Vagina (tissue), 2 donors: Measurements from ENCODE around the gene HMBS.

Experiments used
- CTCF ChIP-seq, 3 experiments: fragments of 450-650 bp in 2 of 3; fragments of 200-600 bp in 1 of 3; sonication (generic) in 1 of 3; IDR thresholded peaks; one replicate each; pipeline ENCODE4 v1.5.1; 2017 to 2019; ENCODE audit warnings: antibody characterized with exemption in 3 of 3, mild to moderate bottlenecking in 2 of 3, moderate library complexity in 2 of 3
- POLR2A ChIP-seq, 2 donors: fragments of 450-650 bp; IDR thresholded peaks; one replicate each; pipeline ENCODE4 v1.6.1; 2017; ENCODE audit warnings: antibody characterized with exemption in 2 of 2, mild to moderate bottlenecking in 2 of 2, moderate library complexity in 2 of 2

DNA sequence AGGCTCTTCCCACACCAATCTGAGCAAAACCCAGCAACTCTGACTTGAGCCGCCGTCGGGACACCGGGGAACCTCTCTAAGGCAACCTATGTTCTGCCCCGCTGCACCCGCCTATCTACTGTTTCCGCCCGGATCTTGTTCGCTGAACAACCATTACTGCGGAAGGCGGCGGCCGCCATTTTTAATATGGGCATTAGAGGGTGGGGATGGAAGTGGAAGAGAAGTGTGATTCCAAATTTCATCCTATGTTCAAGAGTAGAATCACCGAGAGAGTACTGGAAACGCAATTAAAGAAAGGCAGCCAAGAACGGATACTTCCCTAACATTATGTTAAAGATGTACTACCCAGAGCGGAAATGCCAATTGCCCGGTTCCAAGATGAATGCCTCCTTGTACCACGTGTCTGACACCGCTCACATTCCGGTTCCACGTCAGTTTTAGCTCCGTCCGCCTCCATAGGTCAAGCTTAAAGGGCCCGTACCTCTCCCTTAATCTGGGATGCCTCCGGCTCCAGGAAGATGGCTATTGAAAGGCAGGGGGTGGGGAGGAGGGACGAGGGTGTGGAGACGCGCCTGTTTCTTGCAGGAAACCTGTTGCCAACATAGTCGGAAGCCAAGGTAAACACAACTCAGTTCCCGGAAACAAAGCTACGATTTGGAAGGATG, 17.2 kb downstream of the HMBS start, which contains the start of gene DPAGT1:
- TF ChIP-seq POLR2A (IDR thresholded peaks at IDR 0.05) (peak in 1 of 2 donors; percentile 9), CTCF (IDR thresholded peaks at IDR 0.05) (peak in 2 of 3 experiments; percentile 13 to 33)
